ENCODE measurements around the gene SMCHD1.
"Not testable (repeated sequence)": the region's sequence is repeated elsewhere in the genome, so short reads cannot be mapped to it uniquely, and the experiment has no call there.

The SMCHD1 gene

DNA sequence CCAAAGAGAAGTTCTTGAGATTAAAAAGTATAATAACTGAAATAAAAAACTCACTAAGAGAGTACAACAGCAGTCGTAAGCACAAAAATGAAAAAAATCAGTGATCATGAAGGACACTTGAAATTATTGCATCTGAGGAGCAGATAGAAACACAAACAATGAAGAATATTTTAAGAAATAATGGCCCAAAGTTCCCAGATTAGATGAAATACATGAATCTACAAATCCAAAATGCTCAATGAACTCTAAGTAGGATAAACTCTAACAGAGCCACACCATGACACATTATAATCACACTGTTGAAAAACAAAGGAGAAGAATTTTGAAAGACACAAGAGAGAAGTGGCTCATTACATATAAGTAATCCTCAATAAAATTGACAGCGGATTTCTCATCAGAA is 159.4 kb downstream of the SMCHD1 start:
- no peak for DNase-seq (ENCODE audit: low read depth, low spot score)

DNA sequence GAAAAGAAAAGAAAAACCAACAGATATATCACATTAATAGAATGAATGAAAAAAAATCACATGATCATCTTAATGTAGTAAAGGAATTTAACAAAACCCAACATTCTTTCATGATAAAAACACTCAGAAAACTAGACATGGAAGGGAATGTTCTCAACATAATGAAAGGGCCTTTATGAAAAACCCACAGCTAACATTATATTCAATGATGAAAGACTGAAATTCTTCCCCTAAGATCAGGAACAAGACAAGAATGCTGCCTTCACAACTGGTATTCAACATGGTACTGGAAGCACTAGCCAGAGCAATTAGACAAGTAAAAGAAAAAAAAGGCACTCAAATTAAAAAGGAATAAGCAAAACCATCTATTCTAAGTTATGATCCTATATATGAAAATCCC is 162.8 kb downstream of the SMCHD1 start:
- DNase-seq (ENCODE audit: low read depth, low spot score): no peak

DNA sequence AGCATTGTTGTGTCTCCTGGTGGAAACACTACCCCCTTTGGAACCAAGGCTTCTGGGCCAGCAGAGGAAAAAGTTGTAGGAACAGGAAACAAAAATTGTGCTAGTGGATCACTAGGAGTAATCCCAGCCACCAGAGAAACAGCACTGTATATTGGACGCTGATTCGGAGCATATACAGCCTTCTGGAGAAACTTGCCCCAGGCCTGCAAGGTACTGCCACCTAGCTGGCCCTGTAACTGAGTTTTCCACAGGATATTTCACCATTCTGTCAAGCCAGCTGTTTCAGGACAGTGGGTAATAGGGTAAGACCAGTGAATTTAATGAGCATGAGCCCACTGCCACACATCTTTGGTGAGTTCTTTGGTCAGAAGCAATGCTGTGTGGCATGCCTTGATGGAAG is 166.2 kb downstream of the SMCHD1 start:
- no peak for DNase-seq (ENCODE audit: low read depth, low spot score)

DNA sequence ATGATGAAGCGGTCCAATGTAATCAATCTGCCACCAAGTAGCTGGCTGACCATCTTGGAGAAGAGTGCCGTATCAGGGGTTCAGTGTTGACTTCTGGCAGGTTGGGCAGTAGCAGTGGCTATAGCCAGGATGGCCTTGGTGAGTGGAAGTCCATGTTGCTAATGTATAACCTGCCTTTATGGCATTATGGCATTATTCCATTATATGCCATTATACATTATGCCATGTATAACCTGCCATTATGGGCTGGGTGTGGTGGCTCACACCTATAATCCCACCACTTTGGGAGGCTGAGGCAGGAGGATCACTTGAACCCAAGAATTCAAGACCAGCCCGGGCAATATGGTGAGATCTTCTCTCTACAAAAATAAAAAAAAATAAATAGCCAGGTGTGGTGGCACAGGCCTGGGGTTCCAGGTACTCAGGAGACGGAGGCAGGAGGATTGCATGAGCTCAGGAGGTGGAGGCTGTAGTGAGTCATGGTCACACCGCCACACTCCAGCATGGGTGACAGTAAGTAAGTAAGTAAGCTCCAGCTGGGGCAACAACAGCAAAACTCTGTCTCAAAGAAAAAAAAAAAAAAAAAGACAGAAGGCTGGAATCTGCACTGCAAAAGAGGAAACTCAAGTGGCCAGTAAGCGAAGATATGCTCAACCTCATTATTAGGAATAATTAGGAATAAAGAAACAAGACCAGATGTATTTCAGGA is 166.8 kb downstream of the SMCHD1 start:
- DNase-seq (ENCODE audit: low read depth, low spot score): no peak

DNA sequence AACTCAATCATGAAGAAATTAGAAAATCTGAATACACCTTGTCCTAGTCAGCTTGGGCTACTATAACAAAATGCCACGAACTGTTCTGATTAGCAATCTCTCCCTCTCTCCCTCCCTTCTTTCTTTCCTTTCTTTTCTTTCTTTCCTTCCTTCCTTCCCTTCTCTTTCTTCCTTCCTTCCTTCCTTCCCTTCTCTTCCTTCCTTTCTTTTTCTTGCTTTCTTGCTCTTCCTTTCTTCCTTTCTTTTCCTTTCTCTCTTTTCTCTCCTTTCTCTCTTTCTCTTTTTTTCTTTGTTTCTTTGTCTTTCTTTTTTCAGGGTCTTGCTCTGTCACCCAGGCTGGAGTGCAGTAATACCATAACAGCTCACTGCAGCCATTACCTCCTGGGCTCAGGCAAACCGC is 167.7 kb downstream of the SMCHD1 start:
- DNase-seq (ENCODE audit: low read depth, low spot score): no peak

DNA sequence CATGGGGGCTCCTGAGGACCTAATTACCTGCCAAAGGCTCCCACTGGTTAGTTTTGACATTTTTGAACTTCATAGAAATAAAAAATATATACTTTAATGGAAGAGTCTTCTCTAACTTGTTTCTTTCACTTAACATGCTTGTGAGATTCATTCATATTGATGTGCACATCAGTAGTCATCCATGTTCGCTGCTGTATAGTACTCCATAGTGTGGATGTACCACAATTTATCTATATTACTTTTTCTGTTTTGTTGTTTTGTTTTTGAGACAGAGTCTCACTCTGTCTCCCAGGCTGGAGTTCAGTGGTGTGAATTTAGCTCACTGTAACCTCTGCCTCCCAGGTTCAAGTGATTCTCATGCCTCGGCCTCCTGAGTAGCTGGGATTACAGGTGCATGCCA is 168.4 kb downstream of the SMCHD1 start:
- DNase-seq (ENCODE audit: low read depth, low spot score): no peak

DNA sequence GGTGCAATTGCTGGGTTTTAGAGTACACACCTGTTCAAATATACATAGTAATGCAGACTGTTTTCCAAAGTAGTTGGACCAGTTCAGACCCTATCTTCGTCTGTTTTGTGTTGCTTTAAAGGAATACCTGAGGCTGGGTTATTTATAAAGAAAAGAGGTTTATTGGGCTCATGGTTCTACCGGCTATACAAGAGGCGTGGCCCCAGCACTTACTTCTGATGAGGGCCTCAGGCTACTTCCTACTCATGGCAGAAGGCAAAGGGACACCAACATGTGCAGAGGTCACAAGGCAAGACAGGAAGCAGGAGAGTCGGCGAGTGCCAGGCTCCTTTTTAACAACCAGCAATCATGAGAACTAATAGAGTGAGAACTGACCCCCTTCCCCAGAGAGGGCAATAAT is 169.3 kb downstream of the SMCHD1 start:
- DNase-seq (ENCODE audit: low read depth, low spot score): no peak

DNA sequence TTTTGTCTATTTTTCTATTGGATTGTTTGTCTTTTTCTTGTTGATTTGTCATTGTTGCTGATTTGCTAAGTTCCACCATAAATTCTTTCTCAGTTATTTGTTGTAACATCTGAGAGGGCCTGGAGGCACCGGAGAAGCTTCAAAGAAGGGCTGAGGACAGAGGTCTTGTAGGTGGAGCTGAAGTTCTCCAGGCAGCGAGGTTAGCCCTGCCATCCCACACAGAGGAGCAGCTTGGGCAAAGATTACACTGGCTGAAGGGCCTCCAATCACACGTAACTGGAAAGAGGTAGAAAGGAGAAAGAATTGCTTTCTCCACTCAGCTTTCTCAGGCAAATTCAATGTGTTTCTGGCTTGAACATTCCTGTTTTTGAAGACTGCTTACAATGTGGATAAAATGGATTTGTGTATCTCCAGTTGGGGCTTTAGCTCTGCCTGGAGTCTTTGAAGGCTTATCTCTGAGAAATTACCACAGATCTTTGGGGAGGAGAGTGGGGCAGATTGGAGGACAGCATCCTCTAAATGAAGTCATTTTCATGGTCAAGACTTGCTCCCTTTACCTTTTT is 170.2 kb downstream of the SMCHD1 start:
- no peak for DNase-seq (ENCODE audit: low read depth, low spot score)

DNA sequence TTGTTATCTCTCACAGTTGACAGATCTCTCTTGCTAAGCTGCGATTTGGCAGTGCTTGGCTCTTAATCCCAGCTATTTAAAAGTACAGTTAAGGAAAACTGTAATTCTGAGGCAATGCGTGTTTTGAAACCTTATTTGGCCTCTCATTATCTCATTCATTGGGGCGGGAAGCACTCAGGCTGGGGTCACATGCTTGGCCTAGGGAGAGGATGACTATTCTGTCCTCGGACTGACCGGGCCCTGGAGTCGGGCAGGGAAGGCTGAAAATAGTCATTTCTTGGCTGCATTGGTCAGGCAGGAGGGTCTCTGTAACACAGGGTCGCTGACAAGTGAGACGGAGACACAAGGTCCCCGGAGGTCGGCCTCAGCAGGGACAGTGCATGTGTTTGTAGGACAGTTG is 171.1 kb downstream of the SMCHD1 start:
- no peak for DNase-seq (ENCODE audit: low read depth, low spot score)

DNA sequence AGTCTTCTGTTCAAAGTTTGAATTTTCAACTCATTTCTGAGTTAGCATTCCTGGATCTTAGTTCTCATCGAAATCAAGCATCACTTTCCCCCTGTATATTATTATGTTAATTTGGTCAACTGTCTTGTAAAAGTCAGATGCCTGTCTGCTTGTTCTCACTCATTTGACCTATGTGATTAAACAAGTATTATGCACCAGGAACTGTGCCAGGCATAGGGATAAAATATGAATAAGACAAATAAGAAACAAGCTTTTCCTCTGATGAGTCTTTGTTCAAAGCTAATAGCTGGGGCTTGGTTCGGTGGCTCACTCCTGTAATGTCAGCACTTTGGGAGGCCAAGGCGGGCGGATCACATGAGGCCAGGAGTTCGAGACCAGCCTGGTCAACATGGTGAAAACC is 171.5 kb downstream of the SMCHD1 start:
- DNase-seq (ENCODE audit: low read depth, low spot score): no peak

DNA sequence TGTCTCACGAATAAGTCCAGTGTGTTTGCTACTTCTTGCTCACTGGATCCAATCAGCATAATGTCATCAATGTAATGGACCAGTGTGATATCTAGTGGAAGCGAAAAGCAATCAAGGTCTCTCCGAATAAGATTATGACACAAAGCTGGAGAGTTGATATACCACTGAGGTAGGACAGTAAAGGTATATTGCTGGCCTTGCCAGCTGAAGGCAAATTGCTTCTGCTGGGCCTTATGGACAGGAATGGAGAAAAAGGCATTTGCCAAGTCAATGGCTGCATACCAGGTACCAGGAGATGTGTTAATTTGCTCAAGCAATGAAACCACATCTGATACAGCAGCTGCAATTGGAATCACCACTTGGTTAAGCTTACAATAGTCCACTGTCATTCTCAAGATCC is 180.6 kb downstream of the SMCHD1 start:
- not testable (repeated sequence) for DNase-seq (ENCODE audit: low read depth, low spot score)

DNA sequence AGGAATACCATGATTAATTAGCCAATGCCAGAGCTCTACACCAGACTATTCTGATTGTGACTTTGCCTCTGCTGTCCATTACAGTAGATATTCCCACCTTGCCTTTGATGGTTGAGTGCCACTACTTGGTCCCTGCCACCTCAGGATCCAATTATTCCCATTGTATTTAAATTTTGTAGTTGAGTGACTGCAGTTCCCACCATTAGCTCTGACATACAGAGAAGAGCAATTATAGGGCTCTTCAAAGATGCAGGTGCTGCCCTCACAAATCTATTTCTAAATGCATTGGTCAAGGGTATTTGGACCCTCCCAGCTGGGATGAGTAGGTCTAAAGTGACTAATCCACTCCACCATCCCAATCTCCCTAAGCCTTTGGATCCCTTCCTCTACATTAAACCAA is 181.8 kb downstream of the SMCHD1 start:
- not testable (repeated sequence) for DNase-seq (ENCODE audit: low read depth, low spot score)

DNA sequence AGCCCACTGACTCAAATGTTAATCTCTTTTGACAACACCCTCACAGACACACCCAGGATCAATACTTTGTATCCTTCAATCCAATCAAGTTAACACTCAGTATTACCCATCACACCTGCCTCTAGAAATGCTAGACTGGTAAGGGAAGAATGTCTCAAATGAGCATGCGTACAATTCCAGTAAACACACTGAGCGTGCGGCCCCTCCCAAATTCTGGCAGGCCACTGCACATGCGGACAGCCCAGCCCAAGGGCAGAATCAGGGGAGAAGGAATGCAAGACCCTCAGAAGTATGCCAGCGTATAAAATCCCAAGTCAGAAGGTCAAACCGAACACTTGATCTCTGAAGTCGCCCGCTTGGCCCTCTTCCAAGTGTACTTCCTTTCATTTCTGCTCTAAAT is 183.7 kb downstream of the SMCHD1 start:
- DNase-seq (ENCODE audit: low read depth, low spot score): no peak

DNA sequence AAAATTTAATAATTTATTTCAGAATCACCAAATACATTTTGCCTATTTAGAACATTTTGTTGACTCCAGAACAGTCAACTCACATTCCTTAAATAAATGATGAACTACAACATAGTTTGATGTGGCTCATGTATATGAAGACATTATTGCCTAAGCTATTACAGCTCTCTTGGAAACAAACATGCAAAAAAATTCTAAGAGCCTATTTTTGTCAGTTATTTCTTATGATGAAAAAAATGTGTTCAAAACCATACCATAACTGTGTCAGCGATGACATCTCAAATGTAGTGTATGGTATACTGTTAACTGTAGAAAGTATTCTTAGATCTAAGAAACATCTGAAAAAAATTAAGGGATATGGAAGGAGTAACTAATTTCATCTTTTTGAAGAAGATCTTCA is 185.0 kb downstream of the SMCHD1 start:
- DNase-seq (ENCODE audit: low read depth, low spot score): no peak

DNA sequence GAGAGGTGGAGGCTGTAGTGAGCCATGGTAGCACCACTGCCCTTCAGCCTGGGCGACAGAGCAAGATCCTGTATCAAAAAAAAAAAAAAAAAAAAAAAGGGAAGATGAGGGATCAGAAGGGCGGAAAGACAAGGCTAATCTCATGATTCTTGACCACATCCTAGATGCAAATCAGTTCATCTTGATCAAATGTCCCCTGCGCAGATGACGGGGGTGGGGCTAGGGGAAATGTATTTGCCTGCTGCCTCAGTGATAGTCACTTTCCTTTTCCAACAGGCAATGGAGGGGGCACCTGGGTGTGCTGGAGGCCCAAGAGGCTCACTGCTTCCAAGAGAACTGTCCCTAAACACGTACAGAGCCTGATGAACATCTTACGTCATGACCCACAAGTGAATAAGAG is 187.6 kb downstream of the SMCHD1 start:
- DNase-seq (ENCODE audit: low read depth, low spot score): no peak

DNA sequence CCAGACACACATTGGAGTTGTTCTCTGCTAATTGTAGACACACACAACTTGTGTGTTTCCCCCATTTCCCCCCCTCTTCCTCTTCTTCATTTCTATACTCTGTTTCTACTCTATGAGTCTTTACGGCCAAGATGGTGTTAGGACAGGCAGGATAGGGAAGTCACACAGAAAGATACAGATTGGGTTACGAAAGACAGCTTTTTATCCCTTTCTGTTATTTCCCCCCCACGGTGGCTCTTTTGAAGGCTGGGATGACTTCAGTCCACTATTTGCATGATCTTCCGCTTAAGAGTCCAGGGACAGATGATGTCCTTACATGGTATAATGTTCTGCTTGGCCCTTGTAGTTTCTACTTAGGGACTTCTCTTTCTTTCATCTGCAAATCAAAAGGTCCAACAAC is 189.6 kb downstream of the SMCHD1 start:
- DNase-seq (ENCODE audit: low read depth, low spot score): no peak

DNA sequence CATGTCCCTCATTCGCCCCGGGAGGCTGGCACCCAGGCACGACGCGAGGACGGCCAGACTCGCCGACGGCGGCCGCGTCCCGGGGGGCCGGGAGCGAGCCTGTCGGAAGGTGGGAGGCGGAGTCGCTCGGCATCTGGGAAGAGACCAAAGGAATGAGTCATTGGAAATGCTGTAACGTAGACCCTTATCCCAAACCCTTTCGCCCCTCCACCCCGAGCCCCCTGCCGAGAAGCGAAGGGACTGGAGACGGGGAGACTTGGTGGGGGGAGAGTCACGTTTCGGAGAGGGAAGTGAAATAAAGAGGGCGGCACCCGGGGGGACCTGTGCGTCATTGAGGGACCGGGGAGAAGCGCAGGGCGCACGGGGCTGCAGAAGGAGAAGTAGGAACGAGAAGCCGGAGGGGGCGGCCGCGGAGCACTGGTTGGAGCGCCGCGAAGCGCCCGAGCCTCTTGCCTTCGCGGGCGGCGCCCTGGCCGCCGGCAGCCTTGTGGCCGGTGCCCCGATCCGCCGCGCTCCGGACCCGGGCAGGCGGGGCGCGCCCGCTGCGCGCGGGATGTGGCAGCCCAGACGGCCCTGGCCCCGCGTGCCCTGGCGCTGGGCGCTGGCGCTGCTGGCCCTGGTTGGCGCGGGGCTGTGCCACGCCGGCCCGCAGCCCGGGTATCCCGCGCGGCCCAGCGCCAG is 191.2 kb downstream of the SMCHD1 start, which contains the start of gene EMILIN2:
EMILIN2 (plus strand) TSS at position 371 of the 681 bp plus-strand sequence; CDS start at position 554, 183 bp downstream.
- no peak for DNase-seq (ENCODE audit: low read depth, low spot score)

DNA sequence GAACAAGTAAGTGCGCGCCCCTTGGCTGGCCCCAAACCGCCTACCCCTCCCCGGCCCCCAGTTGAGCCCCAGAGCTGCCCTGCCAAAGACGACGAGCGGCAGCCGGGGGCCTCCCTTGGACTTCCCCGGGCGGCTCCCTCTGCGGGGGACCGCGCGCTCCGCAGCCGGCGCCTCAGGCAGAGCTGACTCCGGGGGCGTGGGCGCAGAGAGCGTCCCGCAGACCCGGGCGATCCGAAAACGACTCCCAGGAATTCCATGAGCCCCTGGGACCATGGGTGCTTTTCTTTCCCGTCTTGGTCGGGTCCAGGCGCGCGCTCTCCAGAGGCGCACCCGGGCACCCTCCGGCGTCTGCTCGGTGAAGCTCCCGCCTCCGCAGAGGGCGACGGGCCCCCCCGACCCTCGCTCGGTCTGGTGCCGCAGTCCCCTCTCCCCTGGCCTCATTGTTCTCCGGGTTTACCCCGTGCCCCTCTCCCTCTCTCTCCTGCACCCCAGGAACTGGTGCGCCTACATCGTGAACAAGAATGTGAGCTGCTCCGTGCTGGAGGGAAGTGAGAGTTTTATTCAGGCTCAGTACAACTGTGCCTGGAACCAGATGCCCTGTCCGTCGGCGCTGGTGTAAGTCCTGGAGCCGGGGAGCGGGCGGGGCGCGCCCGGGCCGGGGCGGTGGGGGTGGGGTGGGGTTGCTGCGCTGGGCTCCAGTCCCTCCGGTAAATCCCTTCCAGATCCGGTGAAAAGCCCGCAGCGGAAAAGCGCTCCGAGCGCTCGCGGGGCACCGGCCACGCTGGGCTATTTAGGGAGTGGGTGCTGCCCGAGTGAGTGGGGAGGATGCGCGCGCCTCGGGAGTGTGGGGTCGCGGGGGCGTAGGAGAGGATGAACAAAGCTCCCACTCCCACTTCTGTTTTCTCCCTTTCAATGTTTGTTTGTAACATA is 192.1 kb downstream of the SMCHD1 start:
- DNase-seq (ENCODE audit: low read depth, low spot score): no peak

DNA sequence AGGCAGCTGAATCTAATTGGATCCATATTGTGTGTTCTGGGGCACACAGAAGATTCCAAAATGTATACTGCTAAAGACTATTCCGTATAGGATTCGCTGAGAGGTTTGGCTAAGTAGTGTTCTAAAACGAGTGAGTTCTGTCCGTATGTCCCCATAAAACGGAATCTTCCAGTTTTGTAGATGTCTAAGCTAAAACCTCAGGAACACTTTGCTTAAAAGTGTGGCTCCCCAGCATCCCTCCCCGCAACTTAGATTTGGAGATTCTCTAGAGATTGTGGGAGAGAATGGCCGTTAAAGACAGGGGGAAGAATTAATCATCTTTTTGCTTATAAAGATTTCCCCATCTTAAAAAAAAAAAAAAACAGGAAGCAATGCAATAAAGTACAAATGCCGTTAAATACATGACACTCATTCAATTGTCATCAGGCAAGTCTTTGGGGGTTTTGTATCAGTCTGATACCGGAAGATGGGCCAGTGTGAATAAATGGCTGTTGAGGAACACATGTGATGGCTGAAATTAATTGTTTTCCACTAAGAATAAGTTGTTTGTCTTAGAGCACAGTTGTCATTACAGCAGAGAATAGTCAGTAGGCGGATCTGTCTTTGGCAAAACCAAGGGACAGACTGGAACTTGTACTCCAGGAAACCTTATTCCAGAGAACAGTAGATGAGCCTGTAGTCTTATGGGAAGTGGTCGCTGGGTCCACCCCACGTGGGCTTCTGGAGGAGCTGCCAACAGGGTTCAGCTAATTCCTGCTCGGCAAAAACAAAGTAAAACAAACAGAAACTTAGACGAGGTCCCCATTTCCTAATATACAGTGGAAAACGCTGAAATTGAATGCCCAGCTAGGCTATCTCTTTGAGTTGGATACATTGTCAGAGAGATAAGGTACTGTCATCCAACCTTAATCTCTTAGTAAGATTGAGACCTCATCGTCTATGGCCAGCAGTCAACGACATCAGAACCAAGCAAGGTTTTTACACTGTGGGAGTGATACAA is 193.0 kb downstream of the SMCHD1 start:
- no peak for DNase-seq (ENCODE audit: low read depth, low spot score)

DNA sequence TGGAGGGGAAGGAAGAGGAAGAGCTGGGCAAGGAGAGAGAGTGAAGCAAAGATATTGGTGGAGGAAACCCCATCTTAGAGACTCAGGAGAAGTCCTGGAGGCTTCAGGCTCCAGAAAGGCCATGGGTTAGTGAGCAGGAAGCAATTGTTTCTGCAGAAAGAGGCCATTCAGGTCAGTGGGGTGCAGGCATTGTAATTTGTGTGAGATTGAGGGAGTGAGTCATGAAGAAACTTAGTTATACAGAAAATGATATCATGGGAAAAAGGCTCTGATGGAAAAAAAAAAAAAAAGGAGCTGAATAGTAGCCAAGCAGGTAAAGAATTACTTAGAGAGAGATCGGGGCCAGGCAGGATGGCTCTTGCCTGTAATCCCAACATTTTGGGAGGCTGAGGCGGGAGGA is 195.3 kb downstream of the SMCHD1 start:
- DNase-seq (ENCODE audit: low read depth, low spot score): no peak

DNA sequence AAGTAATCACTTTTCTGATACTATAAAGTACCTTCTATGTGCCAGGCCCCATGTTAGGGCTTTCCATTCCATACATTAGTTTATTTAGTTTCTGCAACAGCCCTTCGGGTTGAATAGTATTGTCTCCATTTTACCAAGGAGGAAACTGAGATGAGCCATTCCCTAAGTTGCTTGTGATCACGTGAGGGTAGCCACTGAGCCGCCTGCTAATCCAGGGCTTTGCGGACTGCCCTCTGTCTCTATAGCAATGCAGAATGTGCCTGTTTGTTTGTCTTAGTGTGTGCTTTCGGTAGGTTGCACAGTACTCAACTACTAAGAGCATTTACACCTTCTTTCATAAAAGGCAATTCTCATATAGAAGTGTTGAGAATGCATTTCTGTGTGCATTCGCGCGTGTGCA is 196.2 kb downstream of the SMCHD1 start:
- no peak for DNase-seq (ENCODE audit: low read depth, low spot score)
